Thoracic aorta (tissue), 2 donors: ENCODE data around the gene TFF1. TPM values are rescaled to one million over a fixed set of nuclear protein-coding genes. Genes with fewer than 3 reads are reported as not detected.

Source experiments
- ATAC-seq: fragments of 150-250 bp; one replicate; pipeline ENCODE4 v1.8.0; 2017; ENCODE audit warnings: low read depth; ENCODE audit not compliant: insufficient number of reproducible peaks, low FRiP score
- DNase-seq: peaks from one replicate; pipeline ENCODE4 v3.0.0-alpha.2; 2020; ENCODE audit warnings: low spot score
- H3K27ac ChIP-seq, 2 donors: fragments of 200-600 bp; sonication (generic); 1 replicate in 1 of 2; 2 replicates in 1 of 2; pipeline ENCODE4 v1.5.1; 2016; ENCODE audit warnings: mild to moderate bottlenecking in 2 of 2, moderate library complexity in 2 of 2
- H3K27me3 ChIP-seq: fragments of 200-600 bp; sonication (generic); replicated peaks from 2 replicates; pipeline ENCODE4 v1.6.0; 2016; ENCODE audit warnings: mild to moderate bottlenecking; ENCODE audit not compliant: insufficient read depth
- H3K36me3 ChIP-seq: fragments of 200-600 bp; sonication (generic); one replicate; pipeline ENCODE4 v1.5.1; 2016
- H3K4me1 ChIP-seq, 2 donors: fragments of 200-600 bp; sonication (generic); 1 replicate in 1 of 2; 2 replicates in 1 of 2; pipeline versions ENCODE4 v1.5.1 to v1.6.0; 2016; ENCODE audit warnings: low read depth in 2 of 2, mild to moderate bottlenecking in 1 of 2; ENCODE audit not compliant: control insufficient read depth in 1 of 2
- H3K4me3 ChIP-seq: fragments of 200-600 bp; sonication (generic); 2 replicates; pipeline ENCODE4 v1.5.1; 2016; ENCODE audit warnings: mild to moderate bottlenecking
- H3K9me3 ChIP-seq: fragments of 200-600 bp; sonication (generic); 2 replicates; pipeline ENCODE4 v1.5.1; 2016
- CTCF ChIP-seq: fragments of 200-600 bp; sonication (generic); IDR thresholded peaks from one replicate; pipeline ENCODE4 v1.5.1; 2019; ENCODE audit warnings: antibody characterized with exemption
- total RNA-seq, 2 donors: library from RNA; depleted of rRNA; stranded (reverse); fragments of >200 nt; gene quantifications; one replicate each; pipeline versions ENCODE4 v1.1.0 to v1.2.3, GENCODE V29; 2016

Gene TFF1
- total RNA-seq, 2 donors from 2014 or later: 85.8 TPM; not detected in 1

GRCh38 chr21:42362198-42362597 is 4.1 kb downstream of the TFF1 start:
- H3K9me3 ChIP-seq: no peaks in the 10 kb centered on the region
- ATAC-seq: no peak
- TF ChIP-seq CTCF: no peak
- no peak overlapping the region for H3K27ac ChIP-seq
- no peak overlapping the region for H3K4me3 ChIP-seq
- DNase-seq: no peak
- no peaks in the 10 kb centered on the region for H3K36me3 ChIP-seq
- H3K4me1 ChIP-seq: no peaks in the 10 kb centered on the region
- H3K27me3 ChIP-seq: no peaks in the 10 kb centered on the region

- Histone ChIP-seq H3K9me3 (no peaks in the 10 kb centered on the region), H3K4me1 (no peaks in the 10 kb centered on the region), H3K36me3 (no peaks in the 10 kb centered on the region), H3K27ac (no peak overlapping the region), H3K27me3 (no peaks in the 10 kb centered on the region), H3K4me3 (no peak overlapping the region)
- DNase-seq (no peak), ATAC-seq (no peak)
- no peak for TF ChIP-seq CTCF
Measured at GRCh38 chr21:42361286-42361685, 5.0 kb downstream of the TFF1 start.

- no peaks in the 10 kb centered on the region for H3K27me3 ChIP-seq
- DNase-seq: no peak
- H3K36me3 ChIP-seq: no peaks in the 10 kb centered on the region
- H3K9me3 ChIP-seq: peaks cover 4% of the 10 kb centered on the region
- H3K4me1 ChIP-seq: no peaks in the 10 kb centered on the region
- no peak for ATAC-seq
- no peak for TF ChIP-seq CTCF
- no peak overlapping the region for H3K27ac ChIP-seq
- H3K4me3 ChIP-seq: no peak overlapping the region
Measured at GRCh38 chr21:42360317-42360716, 6.0 kb downstream of the TFF1 start.

- DNase-seq (no peak), ATAC-seq (no peak)
- Histone ChIP-seq H3K27ac (no peak overlapping the region), H3K9me3 (peaks cover 4% of the 10 kb centered on the region), H3K36me3 (no peaks in the 10 kb centered on the region), H3K27me3 (no peaks in the 10 kb centered on the region), H3K4me1 (no peaks in the 10 kb centered on the region), H3K4me3 (no peak overlapping the region)
- TF ChIP-seq CTCF: no peak
Measured at GRCh38 chr21:42358937-42359336, 7.4 kb downstream of the TFF1 start.

- no peak for DNase-seq
- Histone ChIP-seq H3K27me3 (no peaks in the 10 kb centered on the region), H3K4me1 (no peaks in the 10 kb centered on the region), H3K9me3 (peaks cover 4% of the 10 kb centered on the region), H3K4me3 (no peak overlapping the region), H3K36me3 (no peaks in the 10 kb centered on the region), H3K27ac (no peak overlapping the region)
- no peak for ATAC-seq
- no peak for TF ChIP-seq CTCF
Measured at GRCh38 chr21:42358261-42358660, 8.1 kb downstream of the TFF1 start.
